Fibroblast of villous mesenchyme (primary cell): ENCODE measurements around the gene SIK1. TPM values are rescaled to one million over a fixed set of nuclear protein-coding genes. Genes with fewer than 3 reads are reported as not detected.
"Not testable (repeated sequence)": the region's sequence is repeated elsewhere in the genome, so short reads cannot be mapped to it uniquely, and the experiment has no call there.

ENCODE experiments used
- DNase-seq: peaks from one replicate; pipeline ENCODE4 v3.0.0-alpha.2; 2010; ENCODE audit warnings: low read depth
- H3K4me3 ChIP-seq: 2 replicates; pipeline ENCODE4 v1.5.1; 2011; ENCODE audit warnings: low read depth, mild to moderate bottlenecking, low read length
- CTCF ChIP-seq: IDR thresholded peaks from 2 replicates; pipeline ENCODE4 v1.5.1; 2012; ENCODE audit warnings: low read depth, mild to moderate bottlenecking, low read length; ENCODE audit not compliant: insufficient read depth
- total RNA-seq: library from RNA; depleted of rRNA; stranded (reverse); fragments of >200 nt; gene quantifications from 2 replicates; pipeline ENCODE4 v1.2.3, GENCODE V29; 2012

Gene SIK1
- total RNA-seq, 1 donor = 0.86 TPM

DNA sequence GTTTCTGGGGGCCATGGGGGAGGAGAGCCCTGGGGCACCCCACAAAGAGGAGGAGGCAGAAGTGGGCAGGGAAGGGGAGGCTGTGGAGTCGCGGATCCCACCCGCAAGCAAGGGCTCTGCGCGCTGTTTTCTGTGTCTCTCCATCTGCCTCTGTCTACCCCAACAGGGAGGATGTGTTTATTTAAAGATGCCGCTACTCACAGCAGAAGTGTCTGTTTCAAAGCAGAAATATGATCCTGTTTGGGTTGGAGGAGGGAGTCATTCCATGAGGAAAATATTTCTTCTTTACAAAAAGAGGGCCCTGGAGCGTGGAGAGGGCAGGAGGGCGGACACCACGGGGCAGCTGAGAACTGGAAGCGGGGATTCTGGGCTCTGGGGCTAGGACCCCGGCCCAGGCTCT is 25.8 kb downstream of the SIK1 start:
- not testable (repeated sequence) for H3K4me3 ChIP-seq, DNase-seq

GRCh38 chr21:43399595-43400015 is 27.3 kb downstream of the SIK1 start:
- not testable (repeated sequence) for DNase-seq, H3K4me3 ChIP-seq

- not testable (repeated sequence) for DNase-seq, H3K4me3 ChIP-seq
Measured at GRCh38 chr21:43399136-43399535, 27.8 kb downstream of the SIK1 start.

DNA sequence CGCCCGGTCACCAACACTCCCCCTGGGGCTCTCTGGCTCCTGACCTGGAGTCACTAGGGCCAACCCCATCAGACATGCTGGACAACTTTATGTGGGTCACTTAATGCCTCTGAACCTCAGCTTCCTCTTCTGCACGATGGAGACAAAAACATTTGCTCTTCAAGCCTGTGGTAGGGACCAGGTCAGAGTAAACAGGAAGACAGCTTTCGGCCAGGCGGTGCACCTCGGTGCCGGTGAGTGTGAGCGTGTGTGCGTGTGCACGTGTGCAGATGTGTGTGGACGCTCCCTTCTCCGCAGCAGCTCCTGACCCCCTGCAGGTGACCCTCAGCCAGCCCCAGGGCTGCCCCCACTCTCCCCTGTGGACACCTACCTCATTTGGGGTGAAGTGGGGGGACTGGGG is 28.4 kb downstream of the SIK1 start:
- not testable (repeated sequence) for DNase-seq

GRCh38 chr21:43398000-43398399 is 28.9 kb downstream of the SIK1 start:
- not testable (repeated sequence) for H3K4me3 ChIP-seq, DNase-seq

More for the DNA sequence above, 28.4 kb downstream of the SIK1 start:
- H3K4me3 ChIP-seq = not testable (repeated sequence)

GRCh38 chr21:43397439-43397808 is 29.5 kb downstream of the SIK1 start:
- not testable (repeated sequence) for DNase-seq

DNA sequence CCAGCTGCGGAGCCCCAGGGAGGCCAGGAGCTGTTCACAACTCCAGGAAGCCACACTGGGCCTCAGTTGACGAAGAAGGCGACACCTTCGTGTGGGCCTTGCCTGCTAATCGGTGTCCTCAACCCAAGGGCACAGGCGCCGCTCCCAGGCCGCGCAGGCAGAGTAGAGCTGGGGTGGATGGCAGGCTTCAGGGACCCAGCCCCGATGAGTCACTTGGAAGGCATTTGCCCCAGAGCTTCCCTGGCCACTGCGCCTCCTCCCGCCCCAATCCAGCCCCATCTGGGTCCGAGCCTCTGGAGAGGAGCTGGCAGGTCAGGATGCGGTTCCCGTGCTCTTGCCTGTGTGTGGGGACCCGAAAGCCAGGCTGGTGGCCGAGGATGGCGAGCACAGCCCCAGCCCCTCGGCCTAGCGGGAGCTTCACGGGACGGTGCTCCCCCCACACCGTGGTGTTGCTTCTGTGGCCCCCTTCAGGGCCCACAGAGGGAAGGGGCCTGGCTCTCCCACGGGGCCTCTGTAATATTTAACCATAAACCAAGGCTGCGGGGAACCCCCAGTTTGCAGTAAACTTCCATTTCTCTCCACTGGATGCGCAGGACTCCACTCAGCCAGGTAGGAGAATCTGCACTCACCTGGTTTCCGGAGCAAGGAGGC is 30.0 kb downstream of the SIK1 start:
- not testable (repeated sequence) for DNase-seq, H3K4me3 ChIP-seq

More at GRCh38 chr21:43397439-43397808, 29.5 kb downstream of the SIK1 start:
- not testable (repeated sequence) for H3K4me3 ChIP-seq

- not testable (repeated sequence) for DNase-seq, H3K4me3 ChIP-seq
Measured at GRCh38 chr21:43383351-43383750, 43.6 kb downstream of the SIK1 start.

- DNase-seq, H3K4me3 ChIP-seq: not testable (repeated sequence)
Measured at GRCh38 chr21:43382902-43383301, 44.0 kb downstream of the SIK1 start.

- not testable (repeated sequence) for H3K4me3 ChIP-seq
Measured at GRCh38 chr21:43380852-43381533, 45.9 kb downstream of the SIK1 start.

GRCh38 chr21:43380337-43380736 is 46.6 kb downstream of the SIK1 start:
- DNase-seq, H3K4me3 ChIP-seq: not testable (repeated sequence)

More at GRCh38 chr21:43380852-43381533, 45.9 kb downstream of the SIK1 start:
- DNase-seq = not testable (repeated sequence)

- not testable (repeated sequence) for DNase-seq, H3K4me3 ChIP-seq
Measured at GRCh38 chr21:43379626-43380122, 47.3 kb downstream of the SIK1 start.

- DNase-seq = no peak
- TF ChIP-seq CTCF = no peak
- no peak overlapping the region for H3K4me3 ChIP-seq
Measured at GRCh38 chr21:43376478-43376882, 50.5 kb downstream of the SIK1 start.
